K562 (cell line): ENCODE data around the gene CXCL17. TPM values are rescaled to one million over a fixed set of nuclear protein-coding genes. Genes with fewer than 3 reads are reported as not detected.

Experiments
- CCNT2 ChIP-seq: IDR thresholded peaks from 2 replicates; pipeline ENCODE4 v1.6.1; 2011; ENCODE audit warnings: borderline replicate concordance, low read depth, mild to moderate bottlenecking, moderate library complexity, mixed read lengths, low read length; ENCODE audit not compliant: insufficient read length; ENCODE audit errors: extremely low read depth
- ELF4 ChIP-seq: fragments of 450-650 bp; formaldehyde crosslinking; IDR thresholded peaks from 2 replicates; pipeline ENCODE4 v1.4.0; 2022; ENCODE audit warnings: missing genetic modification characterization
- HNRNPUL1 ChIP-seq: fragments of 200-400 bp; formaldehyde crosslinking; IDR thresholded peaks from 2 replicates; pipeline ENCODE4 v1.6.1; 2017; ENCODE audit warnings: low read length
- ILF3 ChIP-seq: fragments of 450-650 bp; IDR thresholded peaks from 2 replicates; pipeline ENCODE4 v1.6.1; 2018; ENCODE audit warnings: antibody characterized with exemption, mild to moderate bottlenecking, moderate library complexity, borderline replicate concordance
- SP1 ChIP-seq: sonication (generic); formaldehyde crosslinking; IDR thresholded peaks from 2 replicates; pipeline ENCODE4 v1.8.1; 2022; ENCODE audit warnings: mild to moderate bottlenecking, missing genetic modification reagents
- SREBF1 ChIP-seq: fragments of 150-350 bp; IDR thresholded peaks from 2 replicates; pipeline ENCODE4 v1.6.1; 2014; ENCODE audit warnings: antibody characterized with exemption, low read depth, low read length, borderline replicate concordance
- TGIF2 ChIP-seq: sonication (generic); formaldehyde crosslinking; IDR thresholded peaks from 2 replicates; pipeline ENCODE4 v1.8.1; 2022; ENCODE audit warnings: mild to moderate bottlenecking, missing genetic modification reagents, moderate library complexity
- ZC3H8 ChIP-seq: fragments of 450-650 bp; IDR thresholded peaks from 2 replicates; pipeline ENCODE4 v1.6.1; 2017
- polyA plus RNA-seq, 8 experiments: library from polyadenylated mRNA; depleted of rRNA in 4 of 8; stranded (reverse) in 5 of 8; unstranded in 3 of 8; fragments of >200 nt; fragmentation: Nextera tagmentation in 2 of 8; fragmentation: Illumina TruSeq in 1 of 8; extraction: Ambion mirVana in 2 of 8; extraction: Trizol in 1 of 8; gene quantifications; 2 replicates each; pipeline versions ENCODE4 v1.2.1 to v1.2.3, GENCODE V29; 2011 to 2014; ENCODE audit warnings: inconsistent platforms in 1 of 8, missing spikeins in 1 of 8
- total RNA-seq, 7 experiments: library from RNA; depleted of rRNA in 6 of 7; stranded (reverse); fragments of >200 nt in 6 of 7; fragmentation: Illumina TruSeq in 2 of 7; extraction: Trizol in 2 of 7; gene quantifications; 2 replicates each; pipeline versions ENCODE4 v1.2.1 to v1.2.3, GENCODE V29; 2011 to 2021; ENCODE audit warnings: low replicate concordance in 1 of 7
- TF ChIP-seq, protein P1 (sequence below): fragments of 250-450 bp; sonication (Bioruptor Pico); IDR thresholded peaks from 2 replicates; pipeline ENCODE4 v1.4.0; 2020; ENCODE audit warnings: mild to moderate bottlenecking, moderate library complexity, borderline replicate concordance

The CXCL17 gene
- total and polyA plus RNA-seq, 9 of the 15 experiments (the other 6 are each of a cell fraction or from before 2014, with no cell fraction given): 0.10 to 0.15 TPM; not detected in 7

- TF ChIP-seq ILF3 (no peak), HNRNPUL1 (no peak), TGIF2 (CRISPR knock-in tag) (no peak), SP1 (CRISPR knock-in tag) (no peak), ZC3H8 (no peak), ELF4 (no peak), SREBF1 (no peak), CCNT2 (no peak)
- TF ChIP-seq, protein P1, sequence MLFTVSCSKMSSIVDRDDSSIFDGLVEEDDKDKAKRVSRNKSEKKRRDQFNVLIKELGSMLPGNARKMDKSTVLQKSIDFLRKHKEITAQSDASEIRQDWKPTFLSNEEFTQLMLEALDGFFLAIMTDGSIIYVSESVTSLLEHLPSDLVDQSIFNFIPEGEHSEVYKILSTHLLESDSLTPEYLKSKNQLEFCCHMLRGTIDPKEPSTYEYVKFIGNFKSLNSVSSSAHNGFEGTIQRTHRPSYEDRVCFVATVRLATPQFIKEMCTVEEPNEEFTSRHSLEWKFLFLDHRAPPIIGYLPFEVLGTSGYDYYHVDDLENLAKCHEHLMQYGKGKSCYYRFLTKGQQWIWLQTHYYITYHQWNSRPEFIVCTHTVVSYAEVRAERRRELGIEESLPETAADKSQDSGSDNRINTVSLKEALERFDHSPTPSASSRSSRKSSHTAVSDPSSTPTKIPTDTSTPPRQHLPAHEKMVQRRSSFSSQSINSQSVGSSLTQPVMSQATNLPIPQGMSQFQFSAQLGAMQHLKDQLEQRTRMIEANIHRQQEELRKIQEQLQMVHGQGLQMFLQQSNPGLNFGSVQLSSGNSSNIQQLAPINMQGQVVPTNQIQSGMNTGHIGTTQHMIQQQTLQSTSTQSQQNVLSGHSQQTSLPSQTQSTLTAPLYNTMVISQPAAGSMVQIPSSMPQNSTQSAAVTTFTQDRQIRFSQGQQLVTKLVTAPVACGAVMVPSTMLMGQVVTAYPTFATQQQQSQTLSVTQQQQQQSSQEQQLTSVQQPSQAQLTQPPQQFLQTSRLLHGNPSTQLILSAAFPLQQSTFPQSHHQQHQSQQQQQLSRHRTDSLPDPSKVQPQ: no peak
Observed at GRCh38 chr19:42403586-42403985, 39.2 kb downstream of the CXCL17 start (continued).
